HepG2 (cell line): ENCODE data around the gene CHEK1. TPM values are rescaled to one million over a fixed set of nuclear protein-coding genes. Genes with fewer than 3 reads are reported as not detected.

ENCODE experiments used
- AHR ChIP-seq: IDR thresholded peaks from 2 replicates; pipeline ENCODE4 v1.6.1; 2018; ENCODE audit warnings: missing genetic modification reagents, missing compliant biosample characterization
- NFE2L1 ChIP-seq: sonication (generic); formaldehyde crosslinking; IDR thresholded peaks from 2 replicates; pipeline ENCODE4 v1.4.0; 2020; ENCODE audit warnings: missing genetic modification reagents, mild to moderate bottlenecking, borderline replicate concordance
- NFYB ChIP-seq: sonication (generic); formaldehyde crosslinking; IDR thresholded peaks from 2 replicates; pipeline ENCODE4 v1.4.0; 2020; ENCODE audit warnings: missing genetic modification reagents
- NKX3-1 ChIP-seq: sonication (generic); formaldehyde crosslinking; IDR thresholded peaks from 2 replicates; pipeline ENCODE4 v1.5.0; 2020; ENCODE audit warnings: missing genetic modification reagents
- POLR2A ChIP-seq, 2 experiments: IDR thresholded peaks; 2 replicates each; pipeline ENCODE4 v1.6.1; 2011; ENCODE audit warnings: low read depth in 2 of 2, low read length in 2 of 2, mild to moderate bottlenecking in 1 of 2, moderate library complexity in 1 of 2; ENCODE audit not compliant: insufficient read depth in 1 of 2
- PRPF4 ChIP-seq: fragments of 200-400 bp; formaldehyde crosslinking; IDR thresholded peaks from 2 replicates; pipeline ENCODE4 v1.6.1; 2016; ENCODE audit warnings: low read length, low read depth; ENCODE audit not compliant: poor library complexity, severe bottlenecking
- REXO4 ChIP-seq: sonication (generic); formaldehyde crosslinking; IDR thresholded peaks from 2 replicates; pipeline ENCODE4 v1.8.0; 2022; ENCODE audit warnings: missing genetic modification reagents, mild to moderate bottlenecking, borderline replicate concordance
- ZBTB10 ChIP-seq: sonication (generic); formaldehyde crosslinking; IDR thresholded peaks from 2 replicates; pipeline ENCODE4 v1.4.0; 2020; ENCODE audit warnings: missing genetic modification reagents, borderline replicate concordance
- ZBTB20 ChIP-seq: sonication (generic); formaldehyde crosslinking; IDR thresholded peaks from 2 replicates; pipeline ENCODE4 v1.8.1; 2023; ENCODE audit warnings: missing genetic modification reagents, low read depth, mild to moderate bottlenecking, borderline replicate concordance
- ZBTB3 ChIP-seq: sonication (generic); formaldehyde crosslinking; IDR thresholded peaks from 2 replicates; pipeline ENCODE4 v1.4.0; 2020; ENCODE audit warnings: low read depth, mild to moderate bottlenecking, moderate library complexity, missing genetic modification reagents, borderline replicate concordance
- ZFP36 ChIP-seq: fragments of 150-350 bp; IDR thresholded peaks from 2 replicates; pipeline ENCODE4 v1.6.1; 2018; ENCODE audit warnings: borderline replicate concordance, low read length, low read depth; ENCODE audit not compliant: partially characterized antibody
- ZKSCAN8 ChIP-seq: IDR thresholded peaks from 2 replicates; pipeline ENCODE4 v1.6.1; 2016; ENCODE audit warnings: borderline replicate concordance, missing genetic modification reagents, missing compliant biosample characterization
- ZNF12 ChIP-seq: sonication (generic); formaldehyde crosslinking; IDR thresholded peaks from 2 replicates; pipeline ENCODE4 v1.5.0; 2020; ENCODE audit warnings: missing genetic modification reagents
- ZNF136 ChIP-seq: sonication (generic); formaldehyde crosslinking; IDR thresholded peaks from 2 replicates; pipeline ENCODE4 v1.8.1; 2022; ENCODE audit warnings: low read depth, mild to moderate bottlenecking, moderate library complexity, missing genetic modification reagents
- ZNF350 ChIP-seq: sonication (generic); formaldehyde crosslinking; IDR thresholded peaks from 2 replicates; pipeline ENCODE4 v1.4.0; 2020; ENCODE audit warnings: mild to moderate bottlenecking, low read depth, missing genetic modification reagents, borderline replicate concordance
- ZNF367 ChIP-seq: sonication (generic); formaldehyde crosslinking; IDR thresholded peaks from 2 replicates; pipeline ENCODE4 v1.4.0; 2020; ENCODE audit warnings: missing genetic modification reagents, borderline replicate concordance
- ZNF543 ChIP-seq: sonication (generic); formaldehyde crosslinking; IDR thresholded peaks from 2 replicates; pipeline ENCODE4 v1.4.0; 2020; ENCODE audit warnings: mild to moderate bottlenecking, missing genetic modification reagents
- ZNF652 ChIP-seq: IDR thresholded peaks from 2 replicates; pipeline ENCODE4 v1.6.1; 2016; ENCODE audit warnings: low read depth, borderline replicate concordance
- ZNF672 ChIP-seq: sonication (generic); formaldehyde crosslinking; IDR thresholded peaks from 2 replicates; pipeline ENCODE4 v1.8.1; 2022; ENCODE audit warnings: missing genetic modification reagents
- ZNF773 ChIP-seq: sonication (generic); formaldehyde crosslinking; IDR thresholded peaks from 2 replicates; pipeline ENCODE4 v1.4.0; 2020; ENCODE audit warnings: missing genetic modification reagents, borderline replicate concordance
- ZSCAN22 ChIP-seq: sonication (generic); formaldehyde crosslinking; IDR thresholded peaks from 2 replicates; pipeline ENCODE4 v1.4.0; 2020; ENCODE audit warnings: mild to moderate bottlenecking, missing genetic modification reagents
- polyA plus RNA-seq, 8 experiments: library from polyadenylated mRNA; depleted of rRNA in 3 of 8; stranded (reverse) in 7 of 8; unstranded in 1 of 8; fragments of >200 nt; fragmentation: Illumina TruSeq in 4 of 8; extraction: Trizol in 4 of 8; gene quantifications; 2 replicates each; pipeline versions ENCODE4 v1.2.1 to v1.2.3, GENCODE V29; 2011 to 2016; ENCODE audit warnings: low read depth in 4 of 8, missing spikeins in 1 of 8, mixed read lengths in 1 of 8; ENCODE audit not compliant: insufficient read depth in 1 of 8
- total RNA-seq, 5 experiments: library from RNA; depleted of rRNA; stranded (reverse); fragments of >200 nt; fragmentation: Illumina TruSeq; extraction: Trizol; gene quantifications; 2 replicates each; pipeline ENCODE4 v1.2.3, GENCODE V29; 2016; ENCODE audit warnings: low read depth in 1 of 5
- TF ChIP-seq, protein P1 (sequence below): sonication (generic); formaldehyde crosslinking; IDR thresholded peaks from 2 replicates; pipeline ENCODE4 v1.4.0; 2020; ENCODE audit warnings: missing genetic modification reagents
- TF ChIP-seq, protein P2 (sequence below): fragments of 450-650 bp; IDR thresholded peaks from 2 replicates; pipeline ENCODE4 v1.6.1; 2016

The CHEK1 gene
- total and polyA plus RNA-seq, 2 of the 13 experiments (the other 11 are each of a cell fraction or from before 2014, with no cell fraction given) = 17.8 to 83.2 TPM

DNA sequence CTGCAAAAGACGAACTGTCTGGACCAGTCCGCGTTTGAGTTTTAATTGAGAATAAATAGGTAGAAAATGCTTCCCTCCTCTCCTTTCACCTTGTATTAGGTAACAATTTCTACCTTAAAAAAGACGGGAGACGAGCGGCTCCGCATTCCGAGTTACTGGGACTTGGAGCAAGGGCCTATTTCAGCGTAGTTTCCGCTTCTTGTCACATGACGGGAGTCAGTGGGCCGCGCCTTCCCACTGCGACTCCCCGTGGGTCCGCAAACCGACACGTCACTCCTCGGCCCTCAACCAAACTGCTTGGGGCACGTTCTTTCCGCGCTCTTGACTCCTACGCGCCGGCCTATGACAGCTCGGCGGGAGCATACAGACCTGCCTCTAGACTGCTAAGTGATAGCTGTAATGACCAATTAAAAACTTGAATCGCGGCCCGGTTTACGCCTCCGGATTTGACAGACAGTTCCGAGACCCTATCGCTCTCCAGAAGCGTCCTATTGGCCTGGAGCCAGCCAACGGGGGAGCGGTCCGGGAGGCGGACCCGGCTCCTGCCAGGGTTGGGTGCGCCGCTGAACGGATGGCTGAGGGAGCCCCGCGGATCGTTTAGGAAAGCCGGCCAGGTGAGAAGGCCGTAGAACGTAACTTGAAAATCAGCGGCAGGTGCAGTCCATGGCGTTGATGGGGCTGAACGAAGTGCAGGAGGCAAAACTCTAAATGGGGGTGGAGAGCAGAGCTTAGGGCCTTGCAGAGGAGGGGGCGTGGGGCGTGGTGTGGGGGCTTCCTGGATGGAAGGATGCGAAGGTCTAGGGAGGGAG, 32.5 kb upstream of the CHEK1 start, which contains the start of gene STT3A (continued):
- TF ChIP-seq, protein P1, sequence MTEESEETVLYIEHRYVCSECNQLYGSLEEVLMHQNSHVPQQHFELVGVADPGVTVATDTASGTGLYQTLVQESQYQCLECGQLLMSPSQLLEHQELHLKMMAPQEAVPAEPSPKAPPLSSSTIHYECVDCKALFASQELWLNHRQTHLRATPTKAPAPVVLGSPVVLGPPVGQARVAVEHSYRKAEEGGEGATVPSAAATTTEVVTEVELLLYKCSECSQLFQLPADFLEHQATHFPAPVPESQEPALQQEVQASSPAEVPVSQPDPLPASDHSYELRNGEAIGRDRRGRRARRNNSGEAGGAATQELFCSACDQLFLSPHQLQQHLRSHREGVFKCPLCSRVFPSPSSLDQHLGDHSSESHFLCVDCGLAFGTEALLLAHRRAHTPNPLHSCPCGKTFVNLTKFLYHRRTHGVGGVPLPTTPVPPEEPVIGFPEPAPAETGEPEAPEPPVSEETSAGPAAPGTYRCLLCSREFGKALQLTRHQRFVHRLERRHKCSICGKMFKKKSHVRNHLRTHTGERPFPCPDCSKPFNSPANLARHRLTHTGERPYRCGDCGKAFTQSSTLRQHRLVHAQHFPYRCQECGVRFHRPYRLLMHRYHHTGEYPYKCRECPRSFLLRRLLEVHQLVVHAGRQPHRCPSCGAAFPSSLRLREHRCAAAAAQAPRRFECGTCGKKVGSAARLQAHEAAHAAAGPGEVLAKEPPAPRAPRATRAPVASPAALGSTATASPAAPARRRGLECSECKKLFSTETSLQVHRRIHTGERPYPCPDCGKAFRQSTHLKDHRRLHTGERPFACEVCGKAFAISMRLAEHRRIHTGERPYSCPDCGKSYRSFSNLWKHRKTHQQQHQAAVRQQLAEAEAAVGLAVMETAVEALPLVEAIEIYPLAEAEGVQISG (CRISPR knock-in tag) = peak; percentile 72
- peak; percentile 57; the same call in 1 of the 2 replicates for TF ChIP-seq ZNF350 (CRISPR knock-in tag)
- TF ChIP-seq, protein P2, sequence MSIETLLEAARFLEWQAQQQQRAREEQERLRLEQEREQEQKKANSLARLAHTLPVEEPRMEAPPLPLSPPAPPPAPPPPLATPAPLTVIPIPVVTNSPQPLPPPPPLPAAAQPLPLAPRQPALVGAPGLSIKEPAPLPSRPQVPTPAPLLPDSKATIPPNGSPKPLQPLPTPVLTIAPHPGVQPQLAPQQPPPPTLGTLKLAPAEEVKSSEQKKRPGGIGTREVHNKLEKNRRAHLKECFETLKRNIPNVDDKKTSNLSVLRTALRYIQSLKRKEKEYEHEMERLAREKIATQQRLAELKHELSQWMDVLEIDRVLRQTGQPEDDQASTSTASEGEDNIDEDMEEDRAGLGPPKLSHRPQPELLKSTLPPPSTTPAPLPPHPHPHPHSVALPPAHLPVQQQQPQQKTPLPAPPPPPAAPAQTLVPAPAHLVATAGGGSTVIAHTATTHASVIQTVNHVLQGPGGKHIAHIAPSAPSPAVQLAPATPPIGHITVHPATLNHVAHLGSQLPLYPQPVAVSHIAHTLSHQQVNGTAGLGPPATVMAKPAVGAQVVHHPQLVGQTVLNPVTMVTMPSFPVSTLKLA = peak; percentile 47; the same call in 1 of the 2 replicates
- TF ChIP-seq ZNF367 (CRISPR knock-in tag) = no peak; the same call in 1 of the 2 replicates
- no peak for TF ChIP-seq ZNF672
- no peak for TF ChIP-seq ZBTB3 (CRISPR knock-in tag)
- no peak for TF ChIP-seq ZNF543 (CRISPR knock-in tag)
- no peak for TF ChIP-seq REXO4 (CRISPR knock-in tag)
- TF ChIP-seq ZSCAN22 = no peak
- TF ChIP-seq AHR (CRISPR knock-in tag) = no peak
- no peak for TF ChIP-seq ZNF773 (CRISPR knock-in tag)
- no peak for TF ChIP-seq ZNF652 (CRISPR knock-in tag)
- TF ChIP-seq ZFP36 = no peak
- TF ChIP-seq ZKSCAN8 = no peak
- no peak for TF ChIP-seq PRPF4
- TF ChIP-seq POLR2A (IDR thresholded peaks at IDR 0.05; ENCODE audit: insufficient read depth in 1 of 2, low read depth in 2 of 2, low read length in 2 of 2) = peak; percentile 78 to 94
- no peak for TF ChIP-seq NFE2L1 (CRISPR knock-in tag)
- no peak for TF ChIP-seq ZNF136
- TF ChIP-seq NFYB (CRISPR knock-in tag) = peak; percentile 99
- TF ChIP-seq ZNF12 (CRISPR knock-in tag) = 0 out of 2 replicates have a peak, but pooled peaks have one; percentile 2
- no peak for TF ChIP-seq ZBTB10
- TF ChIP-seq NKX3-1 (CRISPR knock-in tag) = peak; percentile 52; the same call in 1 of the 2 replicates
- TF ChIP-seq ZBTB20 (CRISPR knock-in tag) = peak; percentile 15; the same call in 1 of the 2 replicates
